ENCODE measurements around the gene CCDC174.

DNA sequence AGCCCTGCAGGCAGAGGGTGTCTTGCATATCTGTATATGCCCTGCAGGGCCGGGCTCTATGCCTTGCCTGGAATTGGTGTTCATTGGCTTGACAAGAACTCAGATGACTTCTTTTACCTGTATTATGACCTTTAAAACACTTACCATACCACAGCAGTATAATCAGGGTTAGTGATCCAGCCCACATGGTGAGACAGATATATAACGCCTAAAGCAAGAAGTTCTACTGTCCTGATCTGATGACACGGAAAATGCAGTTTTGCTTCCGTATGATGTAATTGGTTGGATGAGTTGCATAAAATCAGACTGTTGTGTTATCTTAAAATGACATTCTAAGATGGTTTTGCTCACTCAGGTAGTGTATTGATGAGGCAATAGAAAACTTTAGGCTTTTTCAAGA lies 9.4 kb downstream of the CCDC174 start:
- TF ChIP-seq, protein P1, sequence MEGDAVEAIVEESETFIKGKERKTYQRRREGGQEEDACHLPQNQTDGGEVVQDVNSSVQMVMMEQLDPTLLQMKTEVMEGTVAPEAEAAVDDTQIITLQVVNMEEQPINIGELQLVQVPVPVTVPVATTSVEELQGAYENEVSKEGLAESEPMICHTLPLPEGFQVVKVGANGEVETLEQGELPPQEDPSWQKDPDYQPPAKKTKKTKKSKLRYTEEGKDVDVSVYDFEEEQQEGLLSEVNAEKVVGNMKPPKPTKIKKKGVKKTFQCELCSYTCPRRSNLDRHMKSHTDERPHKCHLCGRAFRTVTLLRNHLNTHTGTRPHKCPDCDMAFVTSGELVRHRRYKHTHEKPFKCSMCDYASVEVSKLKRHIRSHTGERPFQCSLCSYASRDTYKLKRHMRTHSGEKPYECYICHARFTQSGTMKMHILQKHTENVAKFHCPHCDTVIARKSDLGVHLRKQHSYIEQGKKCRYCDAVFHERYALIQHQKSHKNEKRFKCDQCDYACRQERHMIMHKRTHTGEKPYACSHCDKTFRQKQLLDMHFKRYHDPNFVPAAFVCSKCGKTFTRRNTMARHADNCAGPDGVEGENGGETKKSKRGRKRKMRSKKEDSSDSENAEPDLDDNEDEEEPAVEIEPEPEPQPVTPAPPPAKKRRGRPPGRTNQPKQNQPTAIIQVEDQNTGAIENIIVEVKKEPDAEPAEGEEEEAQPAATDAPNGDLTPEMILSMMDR (IDR thresholded peaks at IDR 0.05), result no peak
- TF ChIP-seq POLR2A (IDR thresholded peaks at IDR 0.05), result no peak
